ENCODE results near the gene CHSY1. TPM values are rescaled to one million over a fixed set of nuclear protein-coding genes. Genes with fewer than 3 reads are reported as not detected.

Gene CHSY1
- total RNA-seq, 1 donor from 2014 or later = 38.2 TPM

- Mint-ChIP-seq H3K9me3 (ENCODE audit: unreplicated experiment) (peaks cover 4% of the 10 kb centered on the region), H3K27ac (ENCODE audit: unreplicated experiment) (no peak overlapping the region), H3K4me1 (ENCODE audit: low read depth, unreplicated experiment) (peaks cover 8% of the 10 kb centered on the region), H3K27me3 (ENCODE audit: unreplicated experiment) (no peaks in the 10 kb centered on the region), H3K36me3 (ENCODE audit: unreplicated experiment) (no peaks in the 10 kb centered on the region), H3K4me3 (ENCODE audit: unreplicated experiment) (no peak overlapping the region)
- no peak for DNase-seq
- TF ChIP-seq CTCF (IDR thresholded peaks at IDR 0.05; ENCODE audit: partially characterized antibody, unreplicated experiment) = no peak
These were observed 40.0 kb downstream of the CHSY1 start for GRCh38 chr15:101211897-101212296.

- no peak overlapping the region for H3K4me3 Mint-ChIP-seq (ENCODE audit: unreplicated experiment)
- H3K4me1 Mint-ChIP-seq (ENCODE audit: low read depth, unreplicated experiment) = peaks cover 6% of the 10 kb centered on the region
- H3K9me3 Mint-ChIP-seq (ENCODE audit: unreplicated experiment) = peaks cover 4% of the 10 kb centered on the region
- no peak for DNase-seq
- TF ChIP-seq CTCF (IDR thresholded peaks at IDR 0.05; ENCODE audit: partially characterized antibody, unreplicated experiment) = no peak
- H3K27me3 Mint-ChIP-seq (ENCODE audit: unreplicated experiment) = no peaks in the 10 kb centered on the region
- no peaks in the 10 kb centered on the region for H3K36me3 Mint-ChIP-seq (ENCODE audit: unreplicated experiment)
- no peak overlapping the region for H3K27ac Mint-ChIP-seq (ENCODE audit: unreplicated experiment)
These were observed 41.4 kb downstream of the CHSY1 start for GRCh38 chr15:101210466-101210865.

- Mint-ChIP-seq H3K9me3 (ENCODE audit: unreplicated experiment) (peaks cover 4% of the 10 kb centered on the region), H3K27ac (ENCODE audit: unreplicated experiment) (no peak overlapping the region), H3K36me3 (ENCODE audit: unreplicated experiment) (no peaks in the 10 kb centered on the region), H3K4me3 (ENCODE audit: unreplicated experiment) (no peak overlapping the region), H3K4me1 (ENCODE audit: low read depth, unreplicated experiment) (peaks cover 9% of the 10 kb centered on the region), H3K27me3 (ENCODE audit: unreplicated experiment) (no peaks in the 10 kb centered on the region)
- no peak for TF ChIP-seq CTCF (IDR thresholded peaks at IDR 0.05; ENCODE audit: partially characterized antibody, unreplicated experiment)
- DNase-seq = no peak
These were observed 41.8 kb downstream of the CHSY1 start for GRCh38 chr15:101210058-101210457.

- Mint-ChIP-seq H3K27me3 (ENCODE audit: unreplicated experiment) (no peaks in the 10 kb centered on the region), H3K27ac (ENCODE audit: unreplicated experiment) (no peak overlapping the region), H3K36me3 (ENCODE audit: unreplicated experiment) (no peaks in the 10 kb centered on the region), H3K4me1 (ENCODE audit: low read depth, unreplicated experiment) (peaks cover 11% of the 10 kb centered on the region), H3K9me3 (ENCODE audit: unreplicated experiment) (peaks cover 4% of the 10 kb centered on the region), H3K4me3 (ENCODE audit: unreplicated experiment) (no peak overlapping the region)
- DNase-seq = no peak
- no peak for TF ChIP-seq CTCF (IDR thresholded peaks at IDR 0.05; ENCODE audit: partially characterized antibody, unreplicated experiment)
These were observed 42.5 kb downstream of the CHSY1 start for GRCh38 chr15:101209285-101209845.

- no peak for DNase-seq
- Mint-ChIP-seq H3K9me3 (ENCODE audit: unreplicated experiment) (peaks cover 2% of the 10 kb centered on the region), H3K4me3 (ENCODE audit: unreplicated experiment) (no peak overlapping the region), H3K36me3 (ENCODE audit: unreplicated experiment) (no peaks in the 10 kb centered on the region), H3K27ac (ENCODE audit: unreplicated experiment) (no peak overlapping the region), H3K4me1 (ENCODE audit: low read depth, unreplicated experiment) (peaks cover 10% of the 10 kb centered on the region), H3K27me3 (ENCODE audit: unreplicated experiment) (no peaks in the 10 kb centered on the region)
- TF ChIP-seq CTCF (IDR thresholded peaks at IDR 0.05; ENCODE audit: partially characterized antibody, unreplicated experiment) = no peak
These were observed 44.0 kb downstream of the CHSY1 start for GRCh38 chr15:101207867-101208288.

Measured in glutamatergic neuron (in vitro differentiated cells).